Right forelimb (tissue), 1 donor: ENCODE data around the gene SENP3.

Source experiments
- DNase-seq: peaks from one replicate; pipeline ENCODE4 v3.0.0-alpha.2; 2018

The SENP3 gene

GRCh38 chr17:7557147-7557764 lies 4.5 kb upstream of the SENP3 start:
- DNase-seq: no peak

GRCh38 chr17:7557775-7558543 lies 3.8 kb upstream of the SENP3 start:
- peak; percentile 84 for DNase-seq

- DNase-seq: no peak
Observed at GRCh38 chr17:7558544-7559319, 3.0 kb upstream of the SENP3 start, which contains the start of gene TNFSF13. TNFSF13 (plus strand) TSS chr17:7558750; CDS start chr17:7559040, 290 bp downstream.

- DNase-seq: no peak
Observed at GRCh38 chr17:7559320-7560171, 2.2 kb upstream of the SENP3 start.

GRCh38 chr17:7560172-7561027 lies 1.3 kb upstream of the SENP3 start:
- DNase-seq: peak; percentile 77

GRCh38 chr17:7561028-7561575 lies 617 bp upstream of the SENP3 start:
- peak; percentile 93 for DNase-seq

- DNase-seq: no peak
Observed at GRCh38 chr17:7562208-7562605, 488 bp downstream of the SENP3 start.

GRCh38 chr17:7563115-7563869 lies 1.6 kb downstream of the SENP3 start:
- no peak for DNase-seq

GRCh38 chr17:7569571-7569970 lies 7.9 kb downstream of the SENP3 start:
- DNase-seq: no peak

GRCh38 chr17:7570351-7570750 lies 8.6 kb downstream of the SENP3 start:
- DNase-seq: no peak

- DNase-seq: no peak
Observed at GRCh38 chr17:7572338-7572587, 10.5 kb downstream of the SENP3 start.

GRCh38 chr17:7572588-7573323 lies 11.0 kb downstream of the SENP3 start:
- peak; percentile 100 for DNase-seq

GRCh38 chr17:7573324-7574080 lies 11.8 kb downstream of the SENP3 start:
- DNase-seq: peak; percentile 94

GRCh38 chr17:7574176-7574953 lies 12.6 kb downstream of the SENP3 start:
- no peak for DNase-seq

GRCh38 chr17:7575481-7575883 lies 13.8 kb downstream of the SENP3 start:
- no peak for DNase-seq

GRCh38 chr17:7575959-7576358 lies 14.2 kb downstream of the SENP3 start:
- no peak for DNase-seq

GRCh38 chr17:7576432-7576937 lies 14.8 kb downstream of the SENP3 start:
- no peak for DNase-seq
